IPS-15b (cell line): ENCODE results near the gene ENPP7.

Experiments used
- H3K27me3 ChIP-seq: one replicate; pipeline ENCODE4 v1.6.1; 2013; ENCODE audit warnings: low read length; ENCODE audit not compliant: control insufficient read depth, insufficient read depth
- H3K36me3 ChIP-seq: one replicate; pipeline ENCODE4 v1.6.1; 2013; ENCODE audit warnings: low read length; ENCODE audit not compliant: control insufficient read depth, insufficient read depth
- H3K4me1 ChIP-seq: one replicate; pipeline ENCODE4 v1.6.1; 2013; ENCODE audit warnings: mild to moderate bottlenecking, low read length; ENCODE audit not compliant: control insufficient read depth, insufficient read depth
- H3K4me3 ChIP-seq: one replicate; pipeline ENCODE4 v1.5.1; 2013; ENCODE audit warnings: low read depth, low read length
- H3K9ac ChIP-seq: one replicate; pipeline ENCODE4 v1.6.1; 2013; ENCODE audit warnings: low read depth, mild to moderate bottlenecking, low read length
- H3K9me3 ChIP-seq: one replicate; pipeline ENCODE4 v1.6.1; 2013; ENCODE audit warnings: mild to moderate bottlenecking, low read length; ENCODE audit not compliant: control insufficient read depth, insufficient read depth

Gene ENPP7

GRCh38 chr17:79778504-79779083, 47.9 kb downstream of the ENPP7 start:
- peaks cover 8% of the 10 kb centered on the region for H3K4me1 ChIP-seq
- H3K9ac ChIP-seq: no peak overlapping the region
- peak overlapping the region; percentile 72 for H3K4me3 ChIP-seq
- H3K9me3 ChIP-seq: no peaks in the 10 kb centered on the region
- peaks cover 18% of the 10 kb centered on the region for H3K27me3 ChIP-seq
- H3K36me3 ChIP-seq: peaks cover 23% of the 10 kb centered on the region

- Histone ChIP-seq H3K36me3 (peaks cover 27% of the 10 kb centered on the region), H3K4me3 (peak overlapping the region; percentile 72)
Observed at GRCh38 chr17:79779084-79779529, 48.4 kb downstream of the ENPP7 start.

GRCh38 chr17:79779661-79780365, 49.1 kb downstream of the ENPP7 start:
- Histone ChIP-seq H3K9me3 (no peaks in the 10 kb centered on the region), H3K9ac (no peak overlapping the region), H3K4me3 (peak overlapping the region; percentile 72), H3K36me3 (peaks cover 34% of the 10 kb centered on the region), H3K27me3 (peaks cover 18% of the 10 kb centered on the region), H3K4me1 (peaks cover 8% of the 10 kb centered on the region)

More at GRCh38 chr17:79779084-79779529, 48.4 kb downstream of the ENPP7 start:
- Histone ChIP-seq H3K27me3 (peaks cover 18% of the 10 kb centered on the region), H3K9me3 (no peaks in the 10 kb centered on the region), H3K4me1 (peaks cover 8% of the 10 kb centered on the region), H3K9ac (no peak overlapping the region)

- no peak overlapping the region for H3K4me3 ChIP-seq
- peaks cover 8% of the 10 kb centered on the region for H3K4me1 ChIP-seq
- H3K36me3 ChIP-seq: peaks cover 40% of the 10 kb centered on the region
- H3K27me3 ChIP-seq: peaks cover 6% of the 10 kb centered on the region
- no peak overlapping the region for H3K9ac ChIP-seq
- H3K9me3 ChIP-seq: no peaks in the 10 kb centered on the region
Observed at GRCh38 chr17:79781012-79781650, 50.4 kb downstream of the ENPP7 start.

GRCh38 chr17:79781736-79782575, 51.2 kb downstream of the ENPP7 start:
- Histone ChIP-seq H3K9ac (no peak overlapping the region), H3K9me3 (no peaks in the 10 kb centered on the region), H3K36me3 (peaks cover 40% of the 10 kb centered on the region), H3K27me3 (peaks cover 1% of the 10 kb centered on the region), H3K4me1 (peaks cover 4% of the 10 kb centered on the region), H3K4me3 (no peak overlapping the region)

- Histone ChIP-seq H3K36me3 (peaks cover 40% of the 10 kb centered on the region), H3K4me1 (peaks cover 9% of the 10 kb centered on the region), H3K9me3 (no peaks in the 10 kb centered on the region), H3K4me3 (no peak overlapping the region), H3K27me3 (peaks cover 18% of the 10 kb centered on the region), H3K9ac (no peak overlapping the region)
Observed at GRCh38 chr17:79783891-79784290, 53.1 kb downstream of the ENPP7 start.

- Histone ChIP-seq H3K9ac (no peak overlapping the region), H3K36me3 (peaks cover 40% of the 10 kb centered on the region), H3K4me3 (no peak overlapping the region), H3K4me1 (peaks cover 11% of the 10 kb centered on the region), H3K9me3 (no peaks in the 10 kb centered on the region), H3K27me3 (peaks cover 23% of the 10 kb centered on the region)
Observed at GRCh38 chr17:79784353-79785016, 53.7 kb downstream of the ENPP7 start.

- H3K36me3 ChIP-seq: peaks cover 36% of the 10 kb centered on the region
- H3K9ac ChIP-seq: no peak overlapping the region
- peaks cover 30% of the 10 kb centered on the region for H3K27me3 ChIP-seq
Observed at GRCh38 chr17:79785017-79785899, 54.5 kb downstream of the ENPP7 start.

GRCh38 chr17:79785900-79786810, 55.4 kb downstream of the ENPP7 start:
- Histone ChIP-seq H3K4me1 (peaks cover 8% of the 10 kb centered on the region), H3K9ac (no peak overlapping the region), H3K4me3 (no peak overlapping the region), H3K9me3 (no peaks in the 10 kb centered on the region), H3K27me3 (peaks cover 39% of the 10 kb centered on the region), H3K36me3 (peaks cover 33% of the 10 kb centered on the region)

More at GRCh38 chr17:79785017-79785899, 54.5 kb downstream of the ENPP7 start:
- Histone ChIP-seq H3K4me1 (peaks cover 8% of the 10 kb centered on the region), H3K9me3 (no peaks in the 10 kb centered on the region), H3K4me3 (no peak overlapping the region)
